Measurements from ENCODE around the gene UBTD1. TPM values are rescaled to one million over a fixed set of nuclear protein-coding genes. Genes with fewer than 3 reads are reported as not detected.

UBTD1 gene
- total RNA-seq = 10 to 100 TPM; 13.7 to 40.0 (median 23.3) TPM

- H3K4me1 ChIP-seq = peaks cover 51 to 57% of the 10 kb centered on the region in 2 donors
- intact Hi-C loops (cut with DNase I; ENCODE audit: low total_unique reads) = loop anchor here (2.0 to 5.0 kb wide), 5 partner anchors 44 to 1933 kb away; partner anchors contain the start of genes AVPI1, EXOSC1, GOT1 and PI4K2A
- peak in 1 of 2 donors; percentile 46 for DNase-seq
Observed at GRCh38 chr10:97498841-97499560, at the start of gene UBTD1. Gene UBTD1, plus strand, starts transcription at chr10:97498924. Its CDS starts 280 bp downstream, at chr10:97499204.

GRCh38 chr10:97450828-97451227 lies 47.9 kb upstream of the UBTD1 start:
- no peaks in the 10 kb centered on the region for H3K9me3 ChIP-seq
- ATAC-seq (no peak), DNase-seq (no peak)
- peaks cover 0 to 25% of the 10 kb centered on the region in 2 donors for H3K36me3 ChIP-seq
- H3K27ac ChIP-seq = peak overlapping the region in 1 of 4 donors; percentile 20
- in situ Hi-C loops (cut with MboI; ENCODE audit: low sequenced_read_pairs in 4 of 4) (loop anchor here in 1 of 4 donors (10.0 kb wide), 1 partner anchor 104 kb away; no protein-coding TSS in a partner anchor), intact Hi-C loops (cut with DNase I; ENCODE audit: low total_unique reads) (no loop called here)
- H3K4me3 ChIP-seq = no peak overlapping the region
- no peaks in the 10 kb centered on the region for H3K27me3 ChIP-seq
- TF ChIP-seq POLR2A (IDR thresholded peaks at IDR 0.05) (no peak), CTCF (IDR thresholded peaks at IDR 0.05 in 4 of 5, conservative IDR thresholded peaks at IDR 0.05 in 1 of 5) (no peak)
- H3K4me1 ChIP-seq = peaks cover 13 to 33% of the 10 kb centered on the region in 2 donors

More at GRCh38 chr10:97498841-97499560, at the start of gene UBTD1:
- peak; percentile 26 to 28 for ATAC-seq
- Histone ChIP-seq H3K9me3 (no peaks in the 10 kb centered on the region), H3K27ac (peak within 1 kb of the TSS; percentile 94 to 100 (median 96)), H3K27me3 (no peaks in the 10 kb centered on the region), H3K4me3 (peak within 1 kb of the TSS; percentile 75 to 100 (median 88)), H3K36me3 (no peaks in the 10 kb centered on the region)
- in situ Hi-C loops (cut with MboI; ENCODE audit: low sequenced_read_pairs in 4 of 4) = no loop called here
- TF ChIP-seq CTCF (IDR thresholded peaks at IDR 0.05 in 4 of 5, conservative IDR thresholded peaks at IDR 0.05 in 1 of 5) (no peak), POLR2A (IDR thresholded peaks at IDR 0.05) (peak in 1 of 2 donors; percentile 72)

GRCh38 chr10:97451605-97452004 lies 47.1 kb upstream of the UBTD1 start:
- no peaks in the 10 kb centered on the region for H3K9me3 ChIP-seq
- DNase-seq (no peak), ATAC-seq (no peak)
- TF ChIP-seq CTCF (IDR thresholded peaks at IDR 0.05 in 4 of 5, conservative IDR thresholded peaks at IDR 0.05 in 1 of 5) (no peak), POLR2A (IDR thresholded peaks at IDR 0.05) (no peak)
- intact Hi-C loops (cut with DNase I; ENCODE audit: low total_unique reads) = no loop called here
- H3K4me3 ChIP-seq = no peak overlapping the region
- peaks cover 0 to 33% of the 10 kb centered on the region in 2 donors for H3K36me3 ChIP-seq
- H3K27me3 ChIP-seq = no peaks in the 10 kb centered on the region
- H3K27ac ChIP-seq = no peak overlapping the region
- in situ Hi-C loops (cut with MboI; ENCODE audit: low sequenced_read_pairs in 4 of 4) = loop anchor here in 1 of 4 donors (10.0 kb wide), 1 partner anchor 103 kb away; no protein-coding TSS in a partner anchor
- H3K4me1 ChIP-seq = peaks cover 11 to 31% of the 10 kb centered on the region in 2 donors

- peak overlapping the region in 1 of 4 donors; percentile 4 for H3K27ac ChIP-seq
- peaks cover 7 to 25% of the 10 kb centered on the region in 2 donors for H3K4me1 ChIP-seq
- H3K9me3 ChIP-seq = no peaks in the 10 kb centered on the region
- peaks cover 0 to 38% of the 10 kb centered on the region in 2 donors for H3K36me3 ChIP-seq
- no peak for TF ChIP-seq POLR2A (IDR thresholded peaks at IDR 0.05)
- TF ChIP-seq CTCF (IDR thresholded peaks at IDR 0.05 in 4 of 5, conservative IDR thresholded peaks at IDR 0.05 in 1 of 5) = no peak
- in situ Hi-C loops (cut with MboI; ENCODE audit: low sequenced_read_pairs in 4 of 4) = loop anchor here in 1 of 4 donors (10.0 kb wide), 1 partner anchor 102 kb away; no protein-coding TSS in a partner anchor
- ATAC-seq (no peak), DNase-seq (no peak)
- H3K4me3 ChIP-seq = no peak overlapping the region
- no peaks in the 10 kb centered on the region for H3K27me3 ChIP-seq
- intact Hi-C loops (cut with DNase I; ENCODE audit: low total_unique reads) = no loop called here
Observed at GRCh38 chr10:97452352-97452751, 46.4 kb upstream of the UBTD1 start.

Data from gastrocnemius medialis (tissue), 4 donors.